HepG2 (cell line): ENCODE measurements around the gene CYBC1. TPM values are rescaled to one million over a fixed set of nuclear protein-coding genes. Genes with fewer than 3 reads are reported as not detected.
A peak's percentile ranks its signal among the peaks of the same experiment; 100 is the strongest.

Experiments used
- CCDC6 ChIP-seq: sonication (generic); formaldehyde crosslinking; IDR thresholded peaks from 2 replicates; pipeline ENCODE4 v1.8.1; 2022; ENCODE audit warnings: mild to moderate bottlenecking, missing genetic modification reagents, moderate library complexity
- ESRRA ChIP-seq: sonication (generic); formaldehyde crosslinking; IDR thresholded peaks from 2 replicates; pipeline ENCODE4 v1.5.1; 2020; ENCODE audit warnings: mild to moderate bottlenecking, low read depth, missing genetic modification reagents
- ETV6 ChIP-seq: sonication (generic); formaldehyde crosslinking; conservative IDR thresholded peaks from 2 replicates; pipeline ENCODE4 v1.4.0; 2020; ENCODE audit warnings: missing genetic modification reagents
- GATA4 ChIP-seq: sonication (generic); IDR thresholded peaks from 2 replicates; pipeline ENCODE4 v1.6.1; 2016; ENCODE audit warnings: antibody characterized with exemption, low read depth, borderline replicate concordance
- KDM3A ChIP-seq: IDR thresholded peaks from 2 replicates; pipeline ENCODE4 v1.6.1; 2018; ENCODE audit warnings: low read depth, missing compliant biosample characterization
- KLF12 ChIP-seq: sonication (generic); formaldehyde crosslinking; IDR thresholded peaks from 2 replicates; pipeline ENCODE4 v1.4.0; 2020; ENCODE audit warnings: missing genetic modification reagents, borderline replicate concordance
- MED1 ChIP-seq: sonication (generic); formaldehyde crosslinking; IDR thresholded peaks from 2 replicates; pipeline ENCODE4 v1.4.0; 2020; ENCODE audit warnings: missing genetic modification reagents
- MED13 ChIP-seq: sonication (generic); formaldehyde crosslinking; IDR thresholded peaks from 2 replicates; pipeline ENCODE4 v1.5.0; 2020; ENCODE audit warnings: missing genetic modification reagents
- NPAS2 ChIP-seq: sonication (generic); formaldehyde crosslinking; IDR thresholded peaks from 2 replicates; pipeline ENCODE4 v1.8.0; 2022; ENCODE audit warnings: mild to moderate bottlenecking, missing genetic modification reagents, borderline replicate concordance
- NR2F1 ChIP-seq, 2 experiments: fragments of 450-650 bp in 1 of 2; formaldehyde crosslinking in 1 of 2; IDR thresholded peaks; 2 replicates each; pipeline versions ENCODE4 v1.5.0 to v1.6.1; 2016 to 2020; ENCODE audit warnings: mild to moderate bottlenecking in 1 of 2, missing compliant biosample characterization in 1 of 2, missing genetic modification reagents in 1 of 2, moderate library complexity in 1 of 2
- PLRG1 ChIP-seq: fragments of 450-650 bp; conservative IDR thresholded peaks from 2 replicates; pipeline ENCODE4 v1.6.1; 2016
- POLR2G ChIP-seq: fragments of 200-400 bp; formaldehyde crosslinking; IDR thresholded peaks from 2 replicates; pipeline ENCODE4 v1.6.1; 2018; ENCODE audit warnings: mild to moderate bottlenecking, low read depth, low read length, moderate library complexity
- RAD51 ChIP-seq: fragments of 450-650 bp; IDR thresholded peaks from 2 replicates; pipeline ENCODE4 v1.6.1; 2016; ENCODE audit warnings: borderline replicate concordance
- RORA ChIP-seq: sonication (generic); formaldehyde crosslinking; IDR thresholded peaks from 2 replicates; pipeline ENCODE4 v1.5.0; 2020; ENCODE audit warnings: mild to moderate bottlenecking, missing genetic modification reagents, moderate library complexity
- ZFP36L1 ChIP-seq: sonication (generic); formaldehyde crosslinking; IDR thresholded peaks from 2 replicates; pipeline ENCODE4 v1.8.0; 2022; ENCODE audit warnings: mild to moderate bottlenecking, missing genetic modification reagents, moderate library complexity
- ZFP62 ChIP-seq: sonication (generic); formaldehyde crosslinking; IDR thresholded peaks from 2 replicates; pipeline ENCODE4 v1.4.0; 2020; ENCODE audit warnings: missing genetic modification reagents
- ZFY ChIP-seq: sonication (generic); formaldehyde crosslinking; IDR thresholded peaks from 2 replicates; pipeline ENCODE4 v1.4.0; 2020; ENCODE audit warnings: missing genetic modification reagents
- ZNF672 ChIP-seq: sonication (generic); formaldehyde crosslinking; IDR thresholded peaks from 2 replicates; pipeline ENCODE4 v1.8.1; 2022; ENCODE audit warnings: missing genetic modification reagents
- ZNF790 ChIP-seq: sonication (generic); formaldehyde crosslinking; IDR thresholded peaks from 2 replicates; pipeline ENCODE4 v1.8.0; 2022; ENCODE audit warnings: missing genetic modification reagents, mild to moderate bottlenecking, borderline replicate concordance
- ZNF883 ChIP-seq: sonication (generic); formaldehyde crosslinking; IDR thresholded peaks from 2 replicates; pipeline ENCODE4 v1.5.1; 2020; ENCODE audit warnings: mild to moderate bottlenecking, missing genetic modification reagents; ENCODE audit errors: not compliant biosample characterization
- polyA plus RNA-seq, 8 experiments: library from polyadenylated mRNA; depleted of rRNA in 3 of 8; stranded (reverse) in 7 of 8; unstranded in 1 of 8; fragments of >200 nt; fragmentation: Illumina TruSeq in 4 of 8; extraction: Trizol in 4 of 8; gene quantifications; 2 replicates each; pipeline versions ENCODE4 v1.2.1 to v1.2.3, GENCODE V29; 2011 to 2016; ENCODE audit warnings: low read depth in 4 of 8, missing spikeins in 1 of 8, mixed read lengths in 1 of 8; ENCODE audit not compliant: insufficient read depth in 1 of 8
- total RNA-seq, 5 experiments: library from RNA; depleted of rRNA; stranded (reverse); fragments of >200 nt; fragmentation: Illumina TruSeq; extraction: Trizol; gene quantifications; 2 replicates each; pipeline ENCODE4 v1.2.3, GENCODE V29; 2016; ENCODE audit warnings: low read depth in 1 of 5
- TF ChIP-seq, protein P1 (sequence below): sonication (generic); formaldehyde crosslinking; conservative IDR thresholded peaks from 2 replicates; pipeline ENCODE4 v1.4.0; 2020; ENCODE audit warnings: mild to moderate bottlenecking, missing genetic modification reagents, moderate library complexity
- TF ChIP-seq, protein P2 (sequence below): sonication (generic); formaldehyde crosslinking; IDR thresholded peaks from 2 replicates; pipeline ENCODE4 v1.4.0; 2020; ENCODE audit warnings: missing genetic modification reagents
- TF ChIP-seq, protein P3 (sequence below): sonication (generic); formaldehyde crosslinking; IDR thresholded peaks from 2 replicates; pipeline ENCODE4 v1.8.0; 2022; ENCODE audit warnings: missing genetic modification reagents, mild to moderate bottlenecking, borderline replicate concordance

The CYBC1 gene
- total and polyA plus RNA-seq, 2 of the 13 experiments (the other 11 are each of a cell fraction or from before 2014, with no cell fraction given): 43.4 to 44.1 TPM

DNA sequence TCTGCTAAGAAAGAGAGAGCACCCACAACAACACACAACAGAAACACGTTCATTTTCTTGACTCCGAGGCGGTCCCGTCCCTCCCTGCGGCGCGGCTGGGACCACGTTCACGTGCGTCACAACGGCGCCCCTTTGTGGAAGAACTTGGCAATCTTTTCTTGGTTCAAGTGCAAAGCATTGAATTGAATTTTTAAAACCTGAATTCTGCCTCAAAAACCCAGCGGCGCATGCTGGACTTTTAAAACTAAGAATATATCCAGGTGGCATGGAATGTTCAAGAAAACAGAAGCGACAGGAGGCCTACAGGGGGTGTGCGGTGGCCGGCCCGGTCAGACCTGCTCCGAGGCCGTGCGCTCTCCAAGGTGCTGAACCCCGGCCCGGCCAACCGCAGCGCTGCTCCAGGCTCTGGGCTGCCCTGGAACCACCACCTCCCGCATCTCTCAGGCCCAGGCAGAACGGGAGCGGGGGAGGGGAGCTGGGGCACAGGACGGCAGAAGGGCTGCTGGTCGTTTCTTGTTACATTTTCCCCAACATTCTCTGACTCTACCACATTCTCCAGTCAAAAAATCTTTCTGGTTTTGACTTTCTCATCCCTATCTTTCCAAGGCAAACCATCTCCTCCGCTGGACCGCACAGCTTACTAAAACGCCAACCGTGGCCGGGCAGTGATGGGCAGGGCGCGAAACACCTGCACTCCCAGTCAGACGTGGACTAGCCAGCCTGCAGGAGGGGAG lies 35.8 kb downstream of the CYBC1 start (continued):
- TF ChIP-seq, protein P1, sequence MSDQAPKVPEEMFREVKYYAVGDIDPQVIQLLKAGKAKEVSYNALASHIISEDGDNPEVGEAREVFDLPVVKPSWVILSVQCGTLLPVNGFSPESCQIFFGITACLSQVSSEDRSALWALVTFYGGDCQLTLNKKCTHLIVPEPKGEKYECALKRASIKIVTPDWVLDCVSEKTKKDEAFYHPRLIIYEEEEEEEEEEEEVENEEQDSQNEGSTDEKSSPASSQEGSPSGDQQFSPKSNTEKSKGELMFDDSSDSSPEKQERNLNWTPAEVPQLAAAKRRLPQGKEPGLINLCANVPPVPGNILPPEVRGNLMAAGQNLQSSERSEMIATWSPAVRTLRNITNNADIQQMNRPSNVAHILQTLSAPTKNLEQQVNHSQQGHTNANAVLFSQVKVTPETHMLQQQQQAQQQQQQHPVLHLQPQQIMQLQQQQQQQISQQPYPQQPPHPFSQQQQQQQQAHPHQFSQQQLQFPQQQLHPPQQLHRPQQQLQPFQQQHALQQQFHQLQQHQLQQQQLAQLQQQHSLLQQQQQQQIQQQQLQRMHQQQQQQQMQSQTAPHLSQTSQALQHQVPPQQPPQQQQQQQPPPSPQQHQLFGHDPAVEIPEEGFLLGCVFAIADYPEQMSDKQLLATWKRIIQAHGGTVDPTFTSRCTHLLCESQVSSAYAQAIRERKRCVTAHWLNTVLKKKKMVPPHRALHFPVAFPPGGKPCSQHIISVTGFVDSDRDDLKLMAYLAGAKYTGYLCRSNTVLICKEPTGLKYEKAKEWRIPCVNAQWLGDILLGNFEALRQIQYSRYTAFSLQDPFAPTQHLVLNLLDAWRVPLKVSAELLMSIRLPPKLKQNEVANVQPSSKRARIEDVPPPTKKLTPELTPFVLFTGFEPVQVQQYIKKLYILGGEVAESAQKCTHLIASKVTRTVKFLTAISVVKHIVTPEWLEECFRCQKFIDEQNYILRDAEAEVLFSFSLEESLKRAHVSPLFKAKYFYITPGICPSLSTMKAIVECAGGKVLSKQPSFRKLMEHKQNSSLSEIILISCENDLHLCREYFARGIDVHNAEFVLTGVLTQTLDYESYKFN (CRISPR knock-in tag): no peak
- TF ChIP-seq RAD51: no peak
- TF ChIP-seq ETV6 (CRISPR knock-in tag): peak; percentile 95
- no peak for TF ChIP-seq POLR2G
- TF ChIP-seq NPAS2: no peak
- TF ChIP-seq CCDC6: peak; percentile 71; the same call in 1 of the 2 replicates
- peak; percentile 90 for TF ChIP-seq MED13
- TF ChIP-seq ZFY (CRISPR knock-in tag): peak; percentile 69
- TF ChIP-seq ZNF672: no peak
- TF ChIP-seq RORA (CRISPR knock-in tag): no peak; the same call in 1 of the 2 replicates
- TF ChIP-seq NR2F1 (CRISPR knock-in tag; IDR thresholded peaks at IDR 0.05): peak in 1 of 2 experiments; percentile 52; a peak in 1 of 4 replicates
- TF ChIP-seq ZFP62 (CRISPR knock-in tag): no peak
- TF ChIP-seq ZNF790 (CRISPR knock-in tag): peak; percentile 78; the same call in 1 of the 2 replicates
- no peak for TF ChIP-seq GATA4
- TF ChIP-seq MED1 (CRISPR knock-in tag): peak; percentile 69
- TF ChIP-seq PLRG1: no peak
- TF ChIP-seq, protein P2, sequence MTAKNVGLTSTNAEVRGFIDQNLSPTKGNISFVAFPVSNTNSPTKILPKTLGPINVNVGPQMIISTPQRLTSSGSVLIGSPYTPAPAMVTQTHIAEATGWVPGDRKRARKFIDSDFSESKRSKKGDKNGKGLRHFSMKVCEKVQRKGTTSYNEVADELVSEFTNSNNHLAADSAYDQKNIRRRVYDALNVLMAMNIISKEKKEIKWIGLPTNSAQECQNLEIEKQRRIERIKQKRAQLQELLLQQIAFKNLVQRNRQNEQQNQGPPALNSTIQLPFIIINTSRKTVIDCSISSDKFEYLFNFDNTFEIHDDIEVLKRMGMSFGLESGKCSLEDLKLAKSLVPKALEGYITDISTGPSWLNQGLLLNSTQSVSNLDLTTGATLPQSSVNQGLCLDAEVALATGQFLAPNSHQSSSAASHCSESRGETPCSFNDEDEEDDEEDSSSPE (CRISPR knock-in tag): peak; percentile 48; the same call in 1 of the 2 replicates
- peak; percentile 97 for TF ChIP-seq KLF12
- peak; percentile 76 for TF ChIP-seq ZNF883 (CRISPR knock-in tag)
- TF ChIP-seq, protein P3, sequence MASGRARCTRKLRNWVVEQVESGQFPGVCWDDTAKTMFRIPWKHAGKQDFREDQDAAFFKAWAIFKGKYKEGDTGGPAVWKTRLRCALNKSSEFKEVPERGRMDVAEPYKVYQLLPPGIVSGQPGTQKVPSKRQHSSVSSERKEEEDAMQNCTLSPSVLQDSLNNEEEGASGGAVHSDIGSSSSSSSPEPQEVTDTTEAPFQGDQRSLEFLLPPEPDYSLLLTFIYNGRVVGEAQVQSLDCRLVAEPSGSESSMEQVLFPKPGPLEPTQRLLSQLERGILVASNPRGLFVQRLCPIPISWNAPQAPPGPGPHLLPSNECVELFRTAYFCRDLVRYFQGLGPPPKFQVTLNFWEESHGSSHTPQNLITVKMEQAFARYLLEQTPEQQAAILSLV (CRISPR knock-in tag): peak; percentile 89; the same call in 1 of the 2 replicates
- TF ChIP-seq ESRRA (CRISPR knock-in tag): 0 out of 2 replicates have a peak, but pooled peaks have one; percentile 31
- TF ChIP-seq KDM3A (CRISPR knock-in tag): peak; percentile 79
- TF ChIP-seq ZFP36L1 (CRISPR knock-in tag): 0 out of 2 replicates have a peak, but pooled peaks have one; percentile 80
